ENCODE results near the gene ORMDL1.

The ORMDL1 gene

DNA sequence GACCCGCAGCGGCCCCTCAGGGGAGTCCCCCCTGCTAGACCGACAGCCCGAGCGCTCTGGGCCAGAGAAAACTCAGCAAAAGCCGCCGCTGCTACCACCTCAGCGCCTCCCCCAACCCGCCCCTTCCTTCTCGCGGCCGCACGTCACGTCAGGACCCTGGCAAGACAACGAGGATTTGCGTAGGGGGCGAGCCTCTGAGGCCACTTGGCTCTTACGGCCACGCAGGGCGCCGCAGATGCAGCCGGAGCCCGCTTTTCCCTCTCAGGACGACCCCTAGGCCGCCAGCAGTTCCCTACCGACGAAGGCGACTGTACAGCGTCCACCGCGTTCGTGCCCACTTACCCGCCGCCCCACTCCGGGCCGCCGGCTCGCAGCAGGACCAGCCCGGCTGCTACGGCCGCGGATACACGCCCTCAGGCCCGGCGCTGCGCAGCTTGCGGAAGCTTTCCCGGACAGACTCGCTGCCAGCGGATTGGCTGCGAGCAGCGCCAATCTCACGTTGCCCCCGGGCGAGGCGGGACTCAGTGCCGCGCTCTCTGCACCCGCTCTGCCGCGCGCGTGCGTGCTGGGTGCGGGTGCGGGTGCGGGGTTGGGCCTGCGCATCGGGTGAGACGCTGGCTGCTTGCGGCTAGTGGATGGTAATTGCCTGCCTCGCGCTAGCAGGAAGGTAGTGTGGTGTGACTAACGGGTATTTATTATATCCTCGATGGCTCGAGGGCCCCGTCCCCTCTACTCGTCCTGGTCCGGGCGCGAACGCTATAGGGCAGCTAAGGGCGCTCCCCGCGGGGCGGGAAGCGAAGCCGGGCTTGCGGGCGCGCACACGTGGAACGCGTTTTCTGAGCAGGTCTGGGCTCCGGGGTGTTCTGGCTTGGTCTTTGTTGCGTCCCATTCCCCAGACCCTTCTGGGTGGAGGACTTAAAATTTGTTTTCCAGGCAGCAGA lies at the start of gene ORMDL1, which contains the start of gene PMS1:
Gene ORMDL1, minus strand, starts transcription at position 413 of the 941 bp plus-strand sequence. CDS start 1,744 bp downstream, outside the sequence.
Gene PMS1, plus strand, starts transcription at position 524 of the 941 bp plus-strand sequence. CDS start 7,360 bp downstream, outside the sequence.
- DNase-seq, result peak; percentile 86

GRCh38 chr2:189830510-189830909 lies 46.4 kb upstream of the ORMDL1 start:
- no peak for DNase-seq

DNA sequence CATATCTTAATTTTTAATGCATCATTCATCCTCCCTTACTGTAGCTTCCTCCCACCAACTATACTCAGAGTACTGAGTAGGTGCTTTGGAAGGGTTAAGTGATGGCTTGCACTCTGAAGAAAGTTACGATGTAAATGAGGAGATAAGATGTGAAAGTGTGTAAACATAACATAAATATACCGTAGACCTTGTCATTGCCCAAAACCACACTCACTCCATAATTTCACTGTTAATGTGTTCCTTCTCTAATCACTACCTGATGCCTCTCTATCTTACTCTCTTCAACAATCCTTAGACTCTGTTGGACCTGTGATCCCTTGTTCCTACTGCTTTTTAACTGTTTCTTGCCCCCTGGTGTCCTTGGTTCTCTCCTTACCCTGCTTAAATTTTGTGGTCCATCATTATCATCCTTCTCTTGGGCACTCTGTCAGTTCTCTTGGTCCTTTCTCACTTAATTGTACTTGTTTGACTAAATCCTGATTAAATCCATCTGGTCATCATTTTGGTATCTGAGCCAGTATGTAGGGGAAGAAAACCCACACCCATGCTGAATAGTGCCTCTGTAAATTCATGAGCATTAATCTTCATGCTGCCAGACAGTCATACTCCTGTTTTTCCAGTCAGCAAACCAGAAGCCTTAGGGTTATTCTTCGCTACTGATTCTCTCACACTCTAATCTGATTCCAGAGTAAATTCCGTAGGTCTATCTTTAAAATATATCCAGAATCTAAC lies 45.1 kb upstream of the ORMDL1 start:
- no peak for DNase-seq

- DNase-seq, result no peak
Measured at GRCh38 chr2:189826039-189826438, 41.9 kb upstream of the ORMDL1 start.

GRCh38 chr2:189824694-189825396 lies 40.7 kb upstream of the ORMDL1 start:
- DNase-seq, result no peak

DNA sequence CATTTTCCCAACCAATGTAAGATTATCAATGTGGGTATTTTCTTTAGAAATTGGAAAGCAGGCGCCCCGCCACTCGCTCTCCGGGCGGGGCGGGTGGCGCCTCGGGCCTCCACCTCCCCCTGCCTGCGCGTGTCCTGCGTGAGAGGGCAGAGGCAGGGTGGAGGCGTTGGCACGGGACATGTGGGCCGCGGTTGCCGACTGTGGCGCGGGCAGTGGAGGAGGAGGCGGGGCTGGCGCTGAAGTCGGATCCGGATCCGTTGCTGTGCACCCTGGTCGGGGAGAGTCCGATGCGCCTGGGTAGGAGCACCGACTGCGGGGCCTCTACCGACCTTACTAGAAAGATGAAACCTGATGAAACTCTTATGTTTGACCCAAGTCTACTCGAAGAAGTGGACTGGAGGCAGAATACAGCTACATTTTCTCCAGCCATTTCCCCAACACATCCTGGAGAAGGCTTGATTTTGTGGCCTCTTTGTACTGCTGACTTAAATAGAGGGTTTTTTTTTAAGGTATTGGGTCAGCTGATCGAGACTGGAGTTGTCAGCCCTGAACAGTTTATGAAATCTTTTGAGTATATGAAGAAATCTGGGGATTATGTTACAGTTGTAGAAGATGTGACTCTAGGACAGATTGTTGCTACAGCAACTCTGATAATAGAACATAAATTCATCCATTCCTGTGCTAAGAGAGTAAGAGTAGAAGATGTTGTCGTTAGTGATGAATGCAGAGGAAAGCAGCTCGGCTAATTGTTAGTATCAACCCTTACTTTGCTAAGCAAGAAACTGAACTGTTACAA lies 38.0 kb upstream of the ORMDL1 start:
- no peak for DNase-seq

- DNase-seq, result no peak
Measured at GRCh38 chr2:189819297-189819704, 35.2 kb upstream of the ORMDL1 start.

DNA sequence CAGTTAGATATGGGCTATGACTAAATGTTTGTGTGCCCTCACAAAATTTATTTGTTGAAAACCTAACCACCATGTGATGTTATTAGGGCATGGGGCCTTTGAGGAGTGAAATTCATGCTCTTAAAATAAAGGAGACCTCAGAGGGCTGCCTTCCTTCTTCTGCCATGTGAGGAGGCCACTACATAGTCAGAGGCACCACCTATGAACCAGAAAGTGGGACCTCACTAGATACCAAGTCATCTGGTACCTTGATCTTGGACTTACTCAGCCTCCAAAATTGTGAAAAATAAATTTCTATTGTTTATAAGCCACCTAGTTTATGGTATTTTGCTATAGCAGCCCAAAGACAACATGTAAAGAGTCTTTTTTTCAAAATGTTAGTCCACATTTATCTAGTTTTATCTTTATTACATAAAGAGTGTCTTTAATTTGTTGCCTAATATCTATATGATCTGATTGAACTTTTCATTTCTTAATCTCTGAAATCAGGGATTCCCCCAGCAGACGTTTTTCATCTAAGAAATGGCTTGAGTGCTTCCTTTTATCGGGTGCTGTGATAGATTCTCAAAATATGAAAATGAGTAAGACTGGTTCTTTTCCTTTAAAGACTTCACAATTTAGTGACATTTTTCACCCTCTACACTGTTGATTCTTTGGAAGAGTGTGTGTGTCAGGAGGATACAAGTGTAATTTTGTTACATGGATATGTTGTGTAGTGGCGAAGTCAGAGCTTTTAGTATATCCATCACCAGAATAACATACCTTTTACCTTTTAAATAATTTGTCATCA lies 34.3 kb upstream of the ORMDL1 start:
- no peak for DNase-seq

DNA sequence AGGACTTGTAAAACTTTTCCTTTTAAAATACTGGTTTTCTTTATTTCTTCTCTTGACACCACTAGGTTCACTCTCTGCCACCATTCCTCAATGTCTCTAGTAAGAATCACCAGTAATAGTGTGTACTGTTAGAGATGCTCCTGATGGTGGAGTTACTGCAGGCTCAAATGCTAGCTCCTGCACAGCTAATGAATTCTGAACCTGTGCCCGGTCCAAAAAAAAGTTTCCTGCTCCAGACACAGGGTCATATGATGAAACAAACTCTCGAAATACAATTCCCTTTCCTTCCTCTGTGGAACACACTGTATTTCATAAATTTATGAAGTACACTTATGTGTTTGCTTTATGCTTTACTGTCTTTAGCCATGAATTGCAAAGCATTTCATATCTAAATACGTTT lies 19.3 kb upstream of the ORMDL1 start:
- DNase-seq, result no peak

- no peak for DNase-seq
Measured at GRCh38 chr2:189802396-189802912, 18.3 kb upstream of the ORMDL1 start.

- DNase-seq, result no peak
Measured at GRCh38 chr2:189799531-189799930, 15.4 kb upstream of the ORMDL1 start.

DNA sequence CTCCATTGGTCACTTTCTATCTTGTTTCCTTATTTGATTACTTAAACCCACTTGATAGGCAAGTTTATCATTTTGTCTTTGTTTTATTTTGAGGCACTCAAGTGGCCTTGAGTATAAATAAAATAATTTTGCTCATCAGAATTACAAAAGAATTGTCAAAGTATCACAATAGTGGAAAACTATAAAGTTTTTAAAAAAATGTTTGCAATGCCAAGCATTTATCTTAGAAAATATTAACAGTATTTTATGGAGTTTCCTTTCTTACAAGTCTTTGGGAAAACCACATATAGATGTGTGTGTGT lies 14.8 kb upstream of the ORMDL1 start:
- DNase-seq, result no peak

DNA sequence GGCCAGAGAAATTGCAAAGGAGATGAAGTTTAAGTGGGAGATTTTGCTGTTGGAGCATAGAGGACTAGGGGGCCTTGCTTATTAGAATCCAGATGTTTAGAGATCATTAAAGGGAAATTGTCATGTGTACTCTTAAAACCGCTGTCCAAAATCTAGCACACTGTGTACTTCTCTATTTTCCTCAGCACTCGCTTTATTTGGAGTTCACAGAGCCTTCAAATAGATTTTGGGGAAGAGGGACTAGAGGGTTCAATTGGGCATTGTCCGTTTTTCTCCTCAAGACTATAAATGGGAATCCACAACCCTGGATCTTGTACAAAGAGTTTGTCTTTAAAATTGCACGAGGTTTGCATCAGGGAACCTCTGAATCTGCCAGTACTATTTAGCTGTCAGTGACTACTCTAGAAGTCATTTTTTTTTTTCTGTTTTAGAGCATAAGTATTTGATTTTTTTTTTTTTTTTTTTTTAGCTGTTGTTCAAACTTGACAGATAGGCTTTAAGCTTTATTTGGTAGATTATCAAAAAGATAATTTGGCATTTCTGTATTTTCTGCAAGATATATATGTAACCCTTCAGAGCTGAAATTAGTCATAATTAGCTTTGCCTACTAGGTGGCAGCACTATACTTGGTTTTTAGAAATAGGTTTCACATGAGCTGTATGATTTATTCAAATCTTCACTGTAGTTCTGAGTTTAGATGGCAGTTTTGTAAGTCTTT lies 14.3 kb upstream of the ORMDL1 start:
- DNase-seq, result no peak

- no peak for DNase-seq
Measured at GRCh38 chr2:189797902-189798301, 13.8 kb upstream of the ORMDL1 start.

- no peak for DNase-seq
Measured at GRCh38 chr2:189794310-189794709, 10.2 kb upstream of the ORMDL1 start.

DNA sequence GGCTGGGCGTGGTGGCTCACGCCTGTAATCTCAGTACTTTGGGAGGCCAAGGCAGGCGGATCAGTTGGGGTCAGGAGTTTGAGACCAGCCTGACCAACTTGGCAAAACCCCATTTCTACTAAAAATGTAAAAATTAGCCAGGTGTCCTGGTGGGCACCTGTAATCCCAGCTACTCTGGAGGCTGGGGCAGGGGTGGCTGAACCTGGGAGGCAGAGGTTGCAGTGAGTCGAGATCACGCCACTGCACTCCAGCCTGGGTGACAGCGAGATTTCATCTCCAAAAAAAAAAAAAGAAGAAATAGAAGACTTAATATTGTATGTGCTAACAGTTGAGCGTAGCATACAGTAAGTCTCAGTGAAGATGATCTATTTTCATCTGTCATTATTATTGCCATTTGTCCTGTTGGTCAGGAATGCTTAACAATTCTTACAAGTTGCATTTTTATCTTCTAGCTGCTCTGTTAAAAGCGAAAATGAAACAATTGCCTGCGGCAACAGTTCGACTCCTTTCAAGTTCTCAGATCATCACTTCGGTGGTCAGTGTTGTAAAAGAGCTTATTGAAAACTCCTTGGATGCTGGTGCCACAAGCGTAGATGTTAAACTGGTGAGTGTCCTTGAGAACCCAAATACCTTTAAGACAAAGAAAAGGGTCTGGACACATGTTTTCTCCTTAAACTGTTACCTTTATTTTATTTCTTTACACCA lies 7.4 kb upstream of the ORMDL1 start:
- DNase-seq, result no peak

GRCh38 chr2:189783451-189783926 lies 650 bp downstream of the ORMDL1 start:
- no peak for DNase-seq

DNA sequence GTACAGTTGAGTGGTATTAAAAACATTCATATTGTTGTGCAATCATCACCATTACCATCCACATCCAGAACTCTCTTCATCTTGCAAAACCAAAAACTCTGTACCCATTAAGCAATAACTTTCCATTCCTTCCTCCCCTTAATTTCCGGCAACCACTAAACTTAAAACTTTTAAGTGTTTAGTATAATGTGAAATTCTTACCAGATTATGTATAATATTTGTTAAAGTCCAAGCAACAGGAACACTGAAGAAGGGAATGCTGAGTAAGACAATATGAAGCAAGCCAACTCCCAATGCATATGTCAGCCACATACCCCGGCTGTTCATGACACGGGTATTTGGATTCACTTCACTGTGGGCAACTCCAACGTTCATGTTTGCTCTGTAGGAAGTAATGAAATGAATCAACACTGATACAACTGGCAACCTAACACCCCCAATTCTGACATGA lies 1.9 kb downstream of the ORMDL1 start:
- no peak for DNase-seq

GRCh38 chr2:189772212-189772611 lies 11.9 kb downstream of the ORMDL1 start:
- no peak for DNase-seq

Measured in SHP77 treated with DMSO at 0.1 percent for 48 hours (cell line).